GM20000 (cell line): ENCODE results near the gene GALC.

Experiments used
- DNase-seq: peaks from one replicate; pipeline ENCODE4 v3.0.0; 2012; ENCODE audit warnings: low spot score
- TF ChIP-seq, protein P1 (sequence below): IDR thresholded peaks from 2 replicates; pipeline ENCODE4 v1.5.1; 2012; ENCODE audit warnings: mild to moderate bottlenecking, control low read depth; ENCODE audit errors: extremely low read depth, missing control alignments

GALC gene

DNA sequence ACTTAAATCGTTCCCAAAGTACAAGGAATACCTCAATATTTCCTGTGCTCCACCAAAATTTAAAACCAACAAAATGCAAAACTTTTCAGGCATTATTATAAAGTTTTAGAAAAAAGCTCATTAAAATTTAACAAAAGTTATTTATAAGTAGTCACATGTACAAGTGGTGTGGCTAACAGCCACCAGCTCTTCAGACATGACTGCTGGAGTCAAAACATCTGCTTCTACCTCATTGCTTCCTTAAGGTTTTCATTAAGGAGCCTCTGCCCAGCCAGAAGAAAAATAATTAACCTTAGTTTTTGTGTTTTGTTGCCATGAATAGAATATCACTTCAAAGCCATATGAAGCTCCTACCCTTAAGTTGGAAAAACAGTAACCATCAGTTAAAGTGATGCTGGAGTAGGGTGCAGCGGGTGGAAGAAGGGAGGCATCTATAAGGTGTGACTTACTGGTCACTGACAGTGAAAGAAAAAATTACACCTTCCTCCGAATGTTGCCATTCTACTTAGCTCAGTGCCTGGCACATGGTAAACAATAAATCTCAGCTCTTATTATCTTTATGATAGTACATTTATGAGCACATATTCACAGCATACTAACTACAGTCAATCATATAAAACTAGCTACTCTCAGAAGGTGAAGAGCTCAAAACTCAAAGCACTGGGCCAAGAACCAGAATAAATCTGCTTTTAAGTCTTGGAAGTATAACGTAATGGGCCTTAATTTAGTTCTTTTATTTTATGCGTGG is 57.7 kb downstream of the GALC start:
- DNase-seq, result no peak
- TF ChIP-seq, protein P1, sequence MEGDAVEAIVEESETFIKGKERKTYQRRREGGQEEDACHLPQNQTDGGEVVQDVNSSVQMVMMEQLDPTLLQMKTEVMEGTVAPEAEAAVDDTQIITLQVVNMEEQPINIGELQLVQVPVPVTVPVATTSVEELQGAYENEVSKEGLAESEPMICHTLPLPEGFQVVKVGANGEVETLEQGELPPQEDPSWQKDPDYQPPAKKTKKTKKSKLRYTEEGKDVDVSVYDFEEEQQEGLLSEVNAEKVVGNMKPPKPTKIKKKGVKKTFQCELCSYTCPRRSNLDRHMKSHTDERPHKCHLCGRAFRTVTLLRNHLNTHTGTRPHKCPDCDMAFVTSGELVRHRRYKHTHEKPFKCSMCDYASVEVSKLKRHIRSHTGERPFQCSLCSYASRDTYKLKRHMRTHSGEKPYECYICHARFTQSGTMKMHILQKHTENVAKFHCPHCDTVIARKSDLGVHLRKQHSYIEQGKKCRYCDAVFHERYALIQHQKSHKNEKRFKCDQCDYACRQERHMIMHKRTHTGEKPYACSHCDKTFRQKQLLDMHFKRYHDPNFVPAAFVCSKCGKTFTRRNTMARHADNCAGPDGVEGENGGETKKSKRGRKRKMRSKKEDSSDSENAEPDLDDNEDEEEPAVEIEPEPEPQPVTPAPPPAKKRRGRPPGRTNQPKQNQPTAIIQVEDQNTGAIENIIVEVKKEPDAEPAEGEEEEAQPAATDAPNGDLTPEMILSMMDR, result no peak

DNA sequence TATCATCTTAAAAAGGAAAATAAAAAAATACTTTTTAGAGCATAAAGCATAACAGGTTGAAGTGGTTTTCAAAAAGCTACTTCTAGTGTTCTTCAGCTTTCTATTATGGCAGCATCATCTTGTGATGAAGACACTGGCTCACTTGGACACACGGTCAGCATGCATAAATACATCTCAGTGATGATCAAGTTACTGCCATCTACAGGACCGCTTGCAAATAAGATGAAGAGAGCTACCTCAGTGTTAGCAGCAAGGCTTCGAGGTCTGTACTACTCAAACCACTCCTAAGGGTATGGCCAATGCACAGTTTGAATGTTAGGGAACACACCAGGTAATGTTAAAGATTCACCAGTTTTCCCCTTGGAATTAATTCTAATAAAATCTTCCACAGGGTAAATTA is 58.8 kb downstream of the GALC start:
- no peak for DNase-seq
- TF ChIP-seq, protein P1, result no peak

DNA sequence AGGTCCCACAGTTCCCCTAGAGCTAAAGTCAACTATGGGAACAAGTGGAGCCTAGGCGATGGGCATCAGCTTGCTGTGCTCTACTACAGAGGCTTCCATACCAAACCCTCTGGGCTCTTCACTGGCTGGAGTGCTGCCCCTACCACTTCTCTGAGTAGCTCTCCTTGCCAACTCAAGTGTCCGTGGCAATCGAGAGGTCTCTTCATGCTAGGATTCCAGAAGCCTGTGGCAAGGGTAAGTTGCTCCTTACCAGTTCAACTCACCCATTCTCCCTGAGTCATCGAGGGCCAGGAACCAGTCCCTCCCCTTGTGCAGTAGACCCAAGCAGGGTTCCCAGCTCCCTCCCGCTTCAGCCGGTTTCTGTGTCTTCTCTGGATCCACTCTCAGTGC is 76.1 kb downstream of the GALC start:
- no peak for DNase-seq
- TF ChIP-seq, protein P1, result no peak

DNA sequence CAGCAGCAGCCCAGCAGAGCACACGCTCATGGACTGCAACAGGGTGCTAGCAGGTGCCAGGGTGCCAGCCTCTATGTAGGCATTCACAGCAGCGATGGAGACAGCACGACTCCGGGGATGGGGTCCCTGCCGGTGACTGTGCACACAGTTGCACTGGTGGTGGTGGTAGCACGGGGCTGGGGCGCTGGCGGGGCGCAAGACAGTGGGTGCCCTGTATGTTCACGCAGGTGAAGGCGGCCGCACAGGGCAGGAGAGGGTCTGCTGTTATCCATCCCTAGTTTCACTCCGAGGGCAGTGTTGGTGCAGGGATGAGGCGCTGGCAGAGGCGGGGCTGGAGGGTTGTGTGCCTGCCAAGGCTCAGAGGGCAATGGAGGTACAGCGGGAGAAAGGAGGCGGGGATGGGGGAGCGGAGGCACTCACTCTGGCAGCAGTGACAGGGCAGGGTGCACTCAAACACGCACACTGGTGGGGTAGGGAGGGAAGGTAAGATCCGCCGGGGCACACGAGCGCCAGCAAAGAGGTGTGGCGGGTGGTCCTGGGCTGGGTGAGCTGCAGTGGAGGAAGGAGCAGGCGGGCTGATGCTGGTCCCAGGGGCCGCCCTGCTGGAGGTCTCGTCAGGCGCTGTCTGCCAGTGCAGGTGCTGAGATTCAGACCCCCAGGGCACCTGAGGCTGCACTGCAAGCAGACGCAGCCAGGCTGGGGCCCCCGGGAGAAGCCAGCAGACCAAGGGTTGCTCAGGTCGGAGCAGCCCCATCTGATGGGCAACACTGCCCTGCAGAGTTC is 76.7 kb downstream of the GALC start:
- DNase-seq, result no peak
- TF ChIP-seq, protein P1, result no peak

DNA sequence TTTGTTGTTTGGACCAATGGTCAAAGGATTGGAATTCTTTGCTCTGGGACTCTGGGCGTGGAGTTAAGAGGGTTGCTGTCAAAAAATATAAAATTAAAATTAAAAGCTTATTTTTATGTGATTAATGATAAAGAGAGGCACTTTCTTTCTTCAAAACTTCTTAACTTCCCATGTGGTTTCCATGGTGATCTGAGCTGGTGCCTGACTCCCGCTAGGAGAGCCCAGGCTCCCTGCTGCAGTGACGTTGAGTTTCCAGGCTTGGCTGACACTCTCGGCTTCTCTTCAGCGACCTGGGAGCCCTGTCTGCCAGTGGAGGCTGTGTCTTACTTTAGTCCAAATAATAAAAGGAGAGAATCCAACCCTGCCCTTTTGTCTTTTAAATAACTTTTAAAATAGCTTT is 84.4 kb downstream of the GALC start:
- TF ChIP-seq, protein P1, result no peak
- no peak for DNase-seq

DNA sequence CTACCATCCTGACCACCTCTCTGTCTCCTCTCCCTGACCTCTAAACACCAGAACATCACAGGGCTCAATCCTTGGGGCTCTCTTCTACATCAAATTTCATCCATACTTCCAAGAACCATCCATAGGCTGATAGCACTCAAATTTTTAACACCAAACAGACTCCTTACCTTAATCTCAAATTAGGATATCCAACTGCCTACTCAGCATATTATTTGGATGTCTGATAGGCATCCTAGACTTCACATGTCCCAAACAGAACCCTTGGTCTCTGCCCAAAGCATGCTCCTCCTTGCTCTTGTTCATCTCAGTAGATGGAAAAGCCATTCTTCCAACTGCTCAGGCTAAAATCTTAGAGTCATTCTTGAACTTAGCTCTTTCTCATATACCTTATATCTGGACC is 91.3 kb downstream of the GALC start:
- DNase-seq, result no peak
- TF ChIP-seq, protein P1, result no peak

DNA sequence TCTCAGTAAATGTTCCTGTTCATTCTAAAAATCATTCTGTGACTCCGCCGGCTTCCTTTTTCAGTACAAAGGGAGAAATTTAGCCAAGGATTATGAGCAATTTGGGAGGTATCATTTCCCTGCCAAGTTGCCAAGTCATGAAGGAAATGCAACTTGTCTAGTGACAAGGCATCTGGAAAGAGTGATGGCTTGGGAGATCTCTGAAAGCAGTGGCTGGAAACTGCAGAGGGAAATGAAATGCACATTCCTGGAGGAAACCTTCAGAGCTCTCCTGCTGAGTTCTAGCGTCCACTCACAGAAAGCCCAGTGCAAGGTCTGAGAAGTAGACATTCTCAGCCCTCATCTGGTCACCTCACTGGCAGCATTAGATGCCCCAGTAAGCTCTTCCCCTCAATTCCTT is 91.7 kb downstream of the GALC start:
- DNase-seq, result no peak
- TF ChIP-seq, protein P1, result no peak
